ES-I3 (cell line): ENCODE measurements around the gene INPP5F.

Experiments
- H3K36me3 ChIP-seq: 2 replicates; pipeline ENCODE4 v1.6.1; 2013; ENCODE audit warnings: mild to moderate bottlenecking, low read length, control low read depth, moderate library complexity; ENCODE audit not compliant: insufficient read depth
- H3K4me1 ChIP-seq: 2 replicates; pipeline ENCODE4 v1.6.1; 2013; ENCODE audit warnings: mild to moderate bottlenecking, control low read depth, low read length; ENCODE audit not compliant: insufficient read depth
- H3K9ac ChIP-seq: 2 replicates; pipeline ENCODE4 v1.6.1; 2013; ENCODE audit warnings: low read depth, mild to moderate bottlenecking, low read length, moderate library complexity
- H3K9me3 ChIP-seq: 2 replicates; pipeline ENCODE4 v1.6.1; 2013; ENCODE audit warnings: mild to moderate bottlenecking, low read length, moderate library complexity; ENCODE audit not compliant: control insufficient read depth, insufficient read depth

Gene INPP5F

GRCh38 chr10:119872860-119873681 lies 147.2 kb downstream of the INPP5F start:
- Histone ChIP-seq H3K36me3 (no peaks in the 10 kb centered on the region), H3K9me3 (no peaks in the 10 kb centered on the region), H3K4me1 (peaks cover 4% of the 10 kb centered on the region; the same call in 1 of the 2 replicates), H3K9ac (peak overlapping the region; percentile 79)

- H3K9me3 ChIP-seq: no peaks in the 10 kb centered on the region
- no peak overlapping the region for H3K9ac ChIP-seq
- no peaks in the 10 kb centered on the region for H3K36me3 ChIP-seq
- H3K4me1 ChIP-seq: no peaks in the 10 kb centered on the region
Measured at GRCh38 chr10:119878524-119878923, 152.7 kb downstream of the INPP5F start.
